Stimulated activated CD8-positive, alpha-beta memory T cell treated with anti-CD3 and anti-CD28 coated beads, Interleukin-4, amount 100 ng/mL, for 4 hours (primary cell): ENCODE data around the gene GPN3.
A peak's percentile ranks its signal among the peaks of the same experiment; 100 is the strongest.
"Not testable (repeated sequence)": the region's sequence is repeated elsewhere in the genome, so short reads cannot be mapped to it uniquely, and the experiment has no call there.

ENCODE experiments used
- DNase-seq, 2 donors: peaks; one replicate each; pipeline ENCODE4 v3.0.0-alpha.2; 2020; ENCODE audit warnings: low read depth in 2 of 2, low spot score in 1 of 2

Gene GPN3

GRCh38 chr12:110444455-110444854 is 23.6 kb downstream of the GPN3 start:
- no peak for DNase-seq

GRCh38 chr12:110436231-110436630 is 31.8 kb downstream of the GPN3 start:
- DNase-seq = no peak

- no peak for DNase-seq
Measured at GRCh38 chr12:110431957-110432587, 36.0 kb downstream of the GPN3 start.

GRCh38 chr12:110429676-110430075 is 38.4 kb downstream of the GPN3 start:
- DNase-seq = not testable (repeated sequence)

GRCh38 chr12:110426406-110426805 is 41.7 kb downstream of the GPN3 start:
- DNase-seq = no peak

GRCh38 chr12:110424237-110424636 is 43.8 kb downstream of the GPN3 start:
- DNase-seq = no peak

- DNase-seq = no peak
Measured at GRCh38 chr12:110421701-110422100, 46.4 kb downstream of the GPN3 start.

GRCh38 chr12:110421159-110421661 is 46.8 kb downstream of the GPN3 start:
- DNase-seq = no peak

- DNase-seq = not testable (repeated sequence)
Measured at GRCh38 chr12:110420644-110421043, 47.4 kb downstream of the GPN3 start.

- not testable (repeated sequence) for DNase-seq
Measured at GRCh38 chr12:110417113-110417512, 50.9 kb downstream of the GPN3 start.

GRCh38 chr12:110410086-110410485 is 58.0 kb downstream of the GPN3 start:
- DNase-seq = not testable (repeated sequence)

GRCh38 chr12:110405126-110405662 is 62.9 kb downstream of the GPN3 start:
- DNase-seq = not testable (repeated sequence)

GRCh38 chr12:110403976-110404682 is 63.9 kb downstream of the GPN3 start:
- DNase-seq = peak; percentile 52 to 60

- DNase-seq = peak; percentile 65 to 71
Measured at GRCh38 chr12:110403146-110403975, 64.7 kb downstream of the GPN3 start, which contains the start of gene ANAPC7. Gene ANAPC7, minus strand, starts transcription at chr12:110403708. Its CDS starts 81 bp downstream, at chr12:110403627.
